Pulmonary artery endothelial cell (primary cell): Measurements from ENCODE around the gene ACTR2. TPM values are rescaled to one million over a fixed set of nuclear protein-coding genes. Genes with fewer than 3 reads are reported as not detected.
"Not testable (repeated sequence)": the region's sequence is repeated elsewhere in the genome, so short reads cannot be mapped to it uniquely, and the experiment has no call there.

Source experiments
- DNase-seq: peaks from one replicate; pipeline ENCODE4 v3.0.0-alpha.2; 2011; ENCODE audit warnings: low read depth, low spot score
- total RNA-seq: library from RNA; depleted of rRNA; stranded (reverse); fragments of >200 nt; gene quantifications from 2 replicates; pipeline ENCODE4 v1.2.3, GENCODE V29; 2014

ACTR2 gene
- 174 and 179 TPM in 2 replicates for total RNA-seq

DNA sequence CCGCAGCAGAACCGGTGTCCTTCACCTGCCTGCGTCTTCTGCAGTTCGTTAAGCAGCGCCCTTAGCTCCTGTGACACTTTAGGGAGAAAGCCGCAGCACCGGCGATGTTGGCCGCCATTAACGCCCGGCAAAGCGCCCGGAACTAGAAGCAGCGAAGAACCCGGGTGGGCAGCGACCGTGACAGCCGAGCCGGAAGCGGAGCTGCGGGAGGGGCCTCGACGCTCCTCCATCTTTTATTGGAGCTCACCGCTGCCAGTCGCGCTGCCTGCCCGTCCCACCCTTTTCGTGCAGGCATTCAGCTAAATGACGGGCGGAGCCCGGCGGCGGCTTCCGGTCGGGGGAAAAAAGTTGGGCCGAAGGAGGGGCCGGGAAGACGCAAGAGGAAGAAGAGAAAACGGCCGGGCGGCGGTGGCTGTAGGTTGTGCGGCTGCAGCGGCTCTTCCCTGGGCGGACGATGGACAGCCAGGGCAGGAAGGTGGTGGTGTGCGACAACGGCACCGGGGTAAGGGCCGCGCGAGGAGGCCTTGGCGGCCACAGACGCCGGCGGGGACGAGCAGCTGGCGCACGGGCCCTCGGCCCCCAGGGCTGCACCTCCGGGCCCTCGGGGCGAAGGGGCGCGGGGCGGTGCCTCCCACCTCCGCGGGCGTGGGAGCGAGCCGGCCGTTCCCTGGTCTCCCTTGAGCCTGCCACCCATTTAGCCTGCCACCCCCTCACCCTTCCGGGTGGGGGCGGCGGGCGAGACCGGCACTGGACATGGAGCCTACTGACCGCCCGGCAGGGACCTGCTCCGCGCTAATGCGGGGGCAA lies at the start of gene ACTR2:
Gene ACTR2 (plus strand): TSS at position 376 of the 807 bp plus-strand sequence. CDS start 79 bp downstream, at position 455.
- DNase-seq: peak; percentile 91

DNA sequence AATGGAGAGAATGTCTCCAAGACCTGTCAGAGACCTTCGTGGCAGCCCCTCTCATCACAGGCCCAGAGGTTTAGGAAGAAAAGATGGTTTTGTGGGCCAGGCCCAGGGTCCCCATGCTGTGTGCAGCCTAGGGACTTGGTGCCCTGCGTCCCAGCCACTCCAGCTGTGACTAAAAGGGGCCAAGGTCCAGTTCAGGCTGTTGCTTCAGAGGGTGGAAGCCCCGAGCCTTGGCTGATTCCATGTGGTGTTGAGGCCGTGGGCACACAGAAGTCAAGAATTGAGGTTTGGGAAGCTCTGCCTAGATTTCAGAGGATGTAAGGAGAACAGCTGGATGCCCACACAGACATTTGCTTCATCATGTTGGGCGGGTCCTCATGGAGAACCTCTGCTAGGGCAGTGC lies 45.1 kb upstream of the ACTR2 start:
- DNase-seq: no peak

GRCh38 chr2:65183406-65183805 lies 44.2 kb upstream of the ACTR2 start:
- not testable (repeated sequence) for DNase-seq

DNA sequence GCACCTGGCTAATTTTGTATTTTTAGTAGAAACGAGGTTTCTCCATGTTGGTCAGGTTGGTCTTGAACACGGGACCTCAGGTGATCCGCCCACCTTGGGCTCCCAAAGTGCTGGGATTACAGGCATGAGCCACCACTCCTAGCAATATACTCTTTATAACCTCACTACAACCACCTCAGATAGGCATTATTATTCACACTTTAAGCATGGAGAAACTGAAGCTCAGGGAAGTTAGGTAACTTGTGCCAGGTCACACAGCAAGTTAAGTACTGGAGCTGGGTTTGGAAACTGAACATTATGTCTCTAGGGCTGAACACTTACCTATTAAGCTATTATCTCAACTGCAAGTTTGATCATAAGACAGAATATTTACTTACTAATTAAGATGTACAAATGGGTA lies 42.6 kb upstream of the ACTR2 start:
- DNase-seq: no peak

- peak; percentile 35 for DNase-seq
These were observed 41.4 kb upstream of the ACTR2 start for GRCh38 chr2:65186093-65186868.

DNA sequence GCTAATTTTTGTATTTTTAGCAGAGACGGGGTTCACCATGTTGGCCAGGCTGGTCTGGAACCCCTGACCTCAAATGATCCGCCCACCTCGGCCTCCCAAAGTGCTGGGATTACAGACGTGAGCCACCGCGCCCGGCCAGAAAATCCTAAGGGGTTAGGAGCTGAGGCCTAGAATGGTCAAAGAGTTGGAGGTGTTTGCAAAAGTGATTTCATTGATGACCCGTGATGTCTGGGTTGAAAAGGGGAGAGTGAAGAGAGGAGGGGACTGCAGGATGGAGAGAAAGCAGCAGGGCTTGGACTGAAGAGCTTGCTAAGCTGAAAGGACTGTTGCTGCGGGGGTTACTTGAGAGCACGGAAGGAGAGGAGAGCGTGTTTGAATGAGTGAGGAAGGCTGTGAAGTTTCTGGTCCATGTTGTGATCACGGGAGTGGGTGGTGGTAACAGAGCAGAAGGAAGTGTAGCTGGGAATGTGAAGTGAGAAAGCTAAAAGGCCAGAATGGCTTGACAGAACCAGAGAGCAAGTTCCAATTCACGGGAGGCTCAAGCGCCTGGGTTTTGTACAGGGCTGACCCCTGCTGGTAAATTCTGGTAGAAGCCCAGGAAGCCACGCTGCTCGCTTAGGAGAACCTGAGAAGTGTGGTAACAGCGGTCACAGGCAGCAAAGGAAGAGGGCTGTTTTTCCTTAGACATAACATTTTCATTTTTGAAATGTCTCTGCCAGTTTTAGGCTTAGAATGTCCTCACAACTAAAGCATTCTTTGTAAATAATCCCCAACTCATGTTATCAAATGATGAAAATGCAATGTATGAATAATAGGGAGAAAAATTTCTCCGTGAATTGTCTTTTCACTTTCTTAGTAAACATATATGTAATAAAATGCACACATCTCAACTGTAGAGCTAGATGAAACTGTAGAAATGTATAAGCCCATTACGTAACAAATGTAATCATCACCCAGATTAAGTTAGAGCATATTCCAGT lies 40.5 kb upstream of the ACTR2 start:
- peak; percentile 32 for DNase-seq

DNA sequence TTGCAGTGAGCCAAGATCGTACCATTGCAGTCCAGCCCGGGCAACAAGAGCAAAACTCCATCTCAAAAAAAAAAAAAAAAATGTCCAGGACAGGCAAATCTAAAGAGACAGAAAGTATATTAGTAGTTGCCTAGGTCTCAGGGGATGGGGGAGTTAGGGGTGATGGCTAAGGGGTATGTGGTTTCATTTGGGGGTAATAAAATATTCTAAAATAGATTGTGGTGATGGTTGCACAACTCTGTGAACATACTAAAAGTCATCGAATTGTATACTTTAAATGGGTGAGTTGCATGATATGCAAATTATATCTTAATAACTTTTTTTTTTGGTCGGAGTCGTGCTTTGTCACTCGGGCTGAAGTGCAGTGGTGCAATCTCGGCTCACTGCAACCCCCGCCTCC lies 34.2 kb upstream of the ACTR2 start:
- no peak for DNase-seq

DNA sequence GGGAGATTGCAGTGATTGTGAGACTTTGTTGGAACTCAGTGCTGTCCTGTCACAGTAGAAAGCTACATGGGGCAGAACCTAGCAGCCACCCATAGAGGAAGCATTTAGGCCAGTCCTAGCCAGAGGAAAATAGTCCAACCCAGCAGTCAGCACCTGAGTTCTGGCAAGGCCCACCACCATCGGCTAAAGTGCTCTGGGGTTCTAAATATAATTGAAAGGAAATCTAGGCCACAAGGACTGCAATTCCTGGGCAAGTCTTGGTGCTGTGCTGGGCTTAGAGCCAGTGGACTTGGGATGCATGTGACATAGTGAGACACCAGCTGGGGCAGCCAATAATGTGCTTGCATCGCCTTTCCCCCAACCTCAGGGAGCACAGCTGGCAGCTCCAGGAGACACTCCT lies 28.9 kb upstream of the ACTR2 start:
- DNase-seq: no peak

GRCh38 chr2:65199166-65199565 lies 28.5 kb upstream of the ACTR2 start:
- DNase-seq: no peak

- no peak for DNase-seq
These were observed 27.7 kb upstream of the ACTR2 start for GRCh38 chr2:65199891-65200290.

- DNase-seq: no peak
These were observed 23.0 kb upstream of the ACTR2 start for GRCh38 chr2:65204461-65205210.

- no peak for DNase-seq
These were observed 15.5 kb upstream of the ACTR2 start for GRCh38 chr2:65212115-65212514.

DNA sequence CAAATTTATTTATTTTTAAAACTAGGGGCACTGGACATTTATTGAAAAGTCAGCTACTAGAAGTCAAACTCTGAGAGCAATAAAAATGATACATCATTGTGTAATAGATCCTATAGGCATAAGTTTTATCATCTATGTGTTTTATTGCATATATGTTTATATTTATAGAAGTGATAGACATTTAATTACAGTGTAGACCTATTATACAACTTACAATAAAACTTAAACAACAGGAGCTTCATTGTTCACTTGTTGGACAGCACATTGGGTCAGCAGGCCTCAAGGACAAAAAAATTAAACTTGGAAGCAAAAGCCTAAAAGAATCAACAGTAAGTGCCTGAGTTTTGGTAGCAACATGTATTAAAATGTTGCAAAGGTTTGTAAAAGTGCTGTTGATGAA lies 15.0 kb upstream of the ACTR2 start:
- no peak for DNase-seq

DNA sequence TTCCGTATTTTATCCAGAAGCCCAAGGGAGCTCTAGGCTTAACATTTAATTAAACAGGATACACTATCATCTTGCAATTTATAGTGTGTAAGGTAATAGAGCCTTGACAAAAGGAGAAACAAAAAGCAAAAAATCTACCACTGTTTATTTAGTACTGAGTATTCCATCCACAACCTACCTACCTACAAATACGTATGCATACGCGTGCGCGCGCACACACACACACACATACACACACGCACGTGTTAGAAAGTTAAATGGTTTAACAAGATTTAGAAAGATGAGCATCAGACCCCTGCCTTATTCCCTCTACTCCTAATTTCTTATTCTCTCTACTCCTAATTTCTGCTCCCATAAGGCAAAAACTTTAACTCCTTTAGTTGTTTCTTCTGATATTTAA lies 14.6 kb upstream of the ACTR2 start:
- DNase-seq: no peak

DNA sequence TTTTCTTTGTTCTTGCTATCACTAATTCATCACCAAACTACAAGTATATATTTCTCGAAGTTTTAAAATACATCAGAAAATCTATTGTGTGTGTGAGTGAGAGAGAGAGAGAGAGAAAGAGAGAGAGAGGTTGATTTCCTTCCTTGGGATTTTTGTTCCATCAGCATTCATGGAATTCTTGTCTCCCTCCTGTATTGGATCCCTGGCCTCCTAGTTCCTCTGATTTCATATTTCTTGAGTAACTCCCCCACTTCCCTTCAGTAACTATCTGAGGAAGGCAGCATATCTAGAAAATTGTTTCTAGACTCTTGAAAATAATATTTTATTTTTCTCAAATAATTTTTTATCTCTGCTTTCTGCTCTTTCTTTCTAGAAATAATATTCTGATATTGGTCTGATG lies 13.3 kb upstream of the ACTR2 start:
- DNase-seq: no peak

- DNase-seq: no peak
These were observed 12.8 kb upstream of the ACTR2 start for GRCh38 chr2:65214843-65215242.

DNA sequence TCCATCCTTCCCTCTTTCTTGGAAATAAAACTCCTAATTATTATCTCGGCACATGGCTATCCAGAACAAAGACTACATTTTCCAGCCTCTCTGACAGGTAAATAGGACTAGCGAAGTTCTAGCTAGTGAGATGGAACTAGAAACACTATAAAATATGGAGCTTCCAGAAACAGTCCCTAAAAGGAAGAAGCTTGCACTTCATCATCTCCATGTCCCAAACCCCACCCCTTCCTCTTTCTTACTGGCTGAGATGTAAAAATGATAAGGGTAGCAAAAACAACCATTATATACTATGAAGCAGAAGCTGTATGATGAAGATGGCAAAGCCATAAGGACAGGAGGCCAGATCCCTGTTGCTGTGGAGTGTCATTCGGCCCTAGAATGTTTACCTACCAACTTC lies 11.7 kb upstream of the ACTR2 start:
- DNase-seq: no peak

- DNase-seq: no peak
These were observed 7.0 kb upstream of the ACTR2 start for GRCh38 chr2:65220432-65221131.

- not testable (repeated sequence) for DNase-seq
These were observed 6.4 kb upstream of the ACTR2 start for GRCh38 chr2:65221275-65221674.

DNA sequence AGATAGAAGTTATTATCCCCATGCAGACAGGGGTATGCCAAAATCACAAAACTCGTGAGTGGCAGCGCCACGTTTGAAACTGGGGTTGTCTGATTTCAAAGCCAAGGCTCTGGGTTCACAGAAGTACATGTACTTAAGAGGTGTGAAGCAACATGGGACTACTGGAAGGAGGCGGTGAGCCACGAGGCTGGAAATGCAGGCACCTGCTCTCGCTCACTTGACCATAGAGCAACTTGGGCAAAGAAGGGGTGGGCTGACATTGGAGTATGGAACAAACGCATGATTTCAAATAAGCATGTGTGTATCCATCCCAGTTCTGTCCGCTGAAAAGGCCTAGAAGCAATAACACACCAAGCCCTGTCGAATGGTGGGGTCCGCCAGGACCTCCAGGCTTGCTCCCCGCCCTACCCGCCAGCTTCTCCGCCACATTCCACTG lies 593 bp upstream of the ACTR2 start:
- no peak for DNase-seq
